ENCODE results near the gene EFNA3.
A peak's percentile ranks its signal among the peaks of the same experiment; 100 is the strongest.

EFNA3 gene

DNA sequence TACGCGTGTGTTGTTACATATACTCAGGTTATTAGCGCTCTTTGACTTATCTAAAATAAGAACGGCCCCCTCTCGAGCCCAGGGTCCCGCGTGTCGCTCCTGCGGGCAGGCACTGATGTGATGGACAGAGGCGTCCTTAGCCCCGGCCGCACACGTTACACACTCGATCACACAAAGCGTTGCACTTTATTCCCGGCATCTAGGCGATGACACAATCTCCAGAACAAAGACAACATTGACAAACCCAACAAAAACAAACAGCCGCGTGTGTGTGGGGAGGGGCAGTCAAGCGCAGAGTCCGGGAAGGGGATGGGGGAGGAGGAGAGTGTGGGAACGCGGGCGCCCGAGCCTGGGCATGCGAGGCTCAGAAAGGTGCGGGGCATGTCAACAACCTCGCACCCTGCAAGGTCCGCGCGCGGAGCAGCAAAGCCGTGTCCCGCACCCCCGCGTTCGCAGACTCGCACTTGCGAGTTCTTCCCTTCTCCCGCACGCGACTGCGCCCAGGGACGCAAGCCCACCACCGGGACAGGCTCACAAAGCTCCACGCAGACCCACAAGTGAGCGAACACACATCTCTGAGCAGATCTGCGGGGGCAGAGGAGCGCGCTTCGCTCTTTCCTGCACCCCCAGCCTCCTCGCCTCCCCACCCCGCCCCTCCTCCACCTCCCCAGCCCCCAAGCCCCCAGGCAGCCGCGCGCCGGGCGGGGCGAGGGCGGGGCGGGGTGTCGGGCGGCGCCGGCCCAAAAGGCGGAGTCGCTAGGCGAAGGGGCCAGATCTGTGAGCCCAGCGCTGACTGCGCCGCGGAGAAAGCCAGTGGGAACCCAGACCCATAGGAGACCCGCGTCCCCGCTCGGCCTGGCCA, 48.7 kb downstream of the EFNA3 start, which contains the start of gene EFNA1:
Gene EFNA1 (plus strand): TSS at position 772 of the 862 bp plus-strand sequence. CDS start 102 bp downstream, outside the sequence.
- Histone ChIP-seq H3K27me3 (ENCODE audit: low read length) (no peaks in the 10 kb centered on the region), H3K36me3 (ENCODE audit: low read length) (no peaks in the 10 kb centered on the region), H4K20me1 (ENCODE audit: low read depth, low read length) (no peaks in the 10 kb centered on the region), H3K4me2 (ENCODE audit: low read depth, low read length, poor library complexity, severe bottlenecking) (peak within 1 kb of the TSS; percentile 42), H3K79me2 (ENCODE audit: insufficient read depth, low read length) (no peaks in the 10 kb centered on the region), H3K27ac (ENCODE audit: low read depth, low read length) (no peak within 1 kb of the TSS), H3K4me3 (ENCODE audit: insufficient read depth, low read length, poor library complexity, severe bottlenecking) (peak within 1 kb of the TSS; percentile 27), H3K9me3 (ENCODE audit: insufficient read depth, low read length) (no peaks in the 10 kb centered on the region), H3K9me2 (replicated peaks; ENCODE audit: insufficient read depth, low read length) (no peaks in the 10 kb centered on the region), H3K9ac (ENCODE audit: low read length) (no peak within 1 kb of the TSS; the same call in 1 of the 2 replicates), H2AFZ (ENCODE audit: low read depth, low read length, severe bottlenecking) (no peak within 1 kb of the TSS), H3F3A (ENCODE audit: insufficient read depth) (no peaks in the 10 kb centered on the region)
- TF ChIP-seq EZH2phosphoT487 (conservative IDR thresholded peaks at IDR 0.05; ENCODE audit: low read length) = no peak
- TF ChIP-seq CTCF (IDR thresholded peaks at IDR 0.05; ENCODE audit: insufficient read depth, low read length, poor library complexity, severe bottlenecking) = no peak

GRCh38 chr1:155127967-155128754, 49.5 kb downstream of the EFNA3 start:
- Histone ChIP-seq H3K9me3 (ENCODE audit: insufficient read depth, low read length) (no peaks in the 10 kb centered on the region), H4K20me1 (ENCODE audit: low read depth, low read length) (no peaks in the 10 kb centered on the region), H3K27ac (ENCODE audit: low read depth, low read length) (no peak overlapping the region), H2AFZ (ENCODE audit: low read depth, low read length, severe bottlenecking) (no peak overlapping the region), H3F3A (ENCODE audit: insufficient read depth) (no peaks in the 10 kb centered on the region), H3K9ac (ENCODE audit: low read length) (no peak overlapping the region; the same call in 1 of the 2 replicates), H3K79me2 (ENCODE audit: insufficient read depth, low read length) (no peaks in the 10 kb centered on the region), H3K4me2 (ENCODE audit: low read depth, low read length, poor library complexity, severe bottlenecking) (peak overlapping the region; percentile 42), H3K9me2 (replicated peaks; ENCODE audit: insufficient read depth, low read length) (no peaks in the 10 kb centered on the region), H3K4me3 (ENCODE audit: insufficient read depth, low read length, poor library complexity, severe bottlenecking) (no peak overlapping the region), H3K27me3 (ENCODE audit: low read length) (no peaks in the 10 kb centered on the region), H3K36me3 (ENCODE audit: low read length) (no peaks in the 10 kb centered on the region)
- TF ChIP-seq CTCF (IDR thresholded peaks at IDR 0.05; ENCODE audit: insufficient read depth, low read length, poor library complexity, severe bottlenecking) = no peak
- no peak for TF ChIP-seq EZH2phosphoT487 (conservative IDR thresholded peaks at IDR 0.05; ENCODE audit: low read length)

- H3K27me3 ChIP-seq (ENCODE audit: low read length) = no peaks in the 10 kb centered on the region
- no peaks in the 10 kb centered on the region for H3K9me3 ChIP-seq (ENCODE audit: insufficient read depth, low read length)
- no peak overlapping the region for H3K27ac ChIP-seq (ENCODE audit: low read depth, low read length)
- no peaks in the 10 kb centered on the region for H3K9me2 ChIP-seq (replicated peaks; ENCODE audit: insufficient read depth, low read length)
- H2AFZ ChIP-seq (ENCODE audit: low read depth, low read length, severe bottlenecking) = no peak overlapping the region
- H3K79me2 ChIP-seq (ENCODE audit: insufficient read depth, low read length) = no peaks in the 10 kb centered on the region
- no peak overlapping the region for H3K4me3 ChIP-seq (ENCODE audit: insufficient read depth, low read length, poor library complexity, severe bottlenecking)
- TF ChIP-seq EZH2phosphoT487 (conservative IDR thresholded peaks at IDR 0.05; ENCODE audit: low read length) = no peak
- no peak for TF ChIP-seq CTCF (IDR thresholded peaks at IDR 0.05; ENCODE audit: insufficient read depth, low read length, poor library complexity, severe bottlenecking)
- H3K36me3 ChIP-seq (ENCODE audit: low read length) = no peaks in the 10 kb centered on the region
- no peaks in the 10 kb centered on the region for H3F3A ChIP-seq (ENCODE audit: insufficient read depth)
- no peak overlapping the region for H3K9ac ChIP-seq (ENCODE audit: low read length)
- H4K20me1 ChIP-seq (ENCODE audit: low read depth, low read length) = no peaks in the 10 kb centered on the region
- H3K4me2 ChIP-seq (ENCODE audit: low read depth, low read length, poor library complexity, severe bottlenecking) = no peak overlapping the region
Observed at GRCh38 chr1:155128755-155129473, 50.3 kb downstream of the EFNA3 start.

All from SU-DHL-6 (cell line).